HepG2 (cell line): ENCODE measurements around the gene TK1. TPM values are rescaled to one million over a fixed set of nuclear protein-coding genes. Genes with fewer than 3 reads are reported as not detected.
A peak's percentile ranks its signal among the peaks of the same experiment; 100 is the strongest.

Experiments
- CHCHD3 ChIP-seq: sonication (generic); formaldehyde crosslinking; IDR thresholded peaks from 2 replicates; pipeline ENCODE4 v1.8.0; 2022; ENCODE audit warnings: mild to moderate bottlenecking, missing genetic modification reagents, moderate library complexity
- SP5 ChIP-seq: IDR thresholded peaks from 2 replicates; pipeline ENCODE4 v1.6.1; 2016; ENCODE audit warnings: low read depth, borderline replicate concordance
- XRCC5 ChIP-seq: fragments of 200-400 bp; formaldehyde crosslinking; optimal IDR thresholded peaks from 2 replicates; pipeline ENCODE3; 2017; ENCODE audit warnings: mild to moderate bottlenecking, low read length
- ZKSCAN8 ChIP-seq: IDR thresholded peaks from 2 replicates; pipeline ENCODE4 v1.6.1; 2016; ENCODE audit warnings: borderline replicate concordance, missing genetic modification reagents, missing compliant biosample characterization
- ZNF121 ChIP-seq: sonication (generic); formaldehyde crosslinking; IDR thresholded peaks from 2 replicates; pipeline ENCODE4 v1.5.0; 2020; ENCODE audit warnings: mild to moderate bottlenecking, missing genetic modification reagents
- ZNF550 ChIP-seq: sonication (generic); formaldehyde crosslinking; IDR thresholded peaks from 2 replicates; pipeline ENCODE4 v1.4.0; 2020; ENCODE audit warnings: mild to moderate bottlenecking, missing genetic modification reagents, borderline replicate concordance
- ZNF670 ChIP-seq: sonication (generic); formaldehyde crosslinking; IDR thresholded peaks from 2 replicates; pipeline ENCODE4 v1.8.0; 2022; ENCODE audit warnings: mild to moderate bottlenecking, missing genetic modification reagents, borderline replicate concordance
- ZNF747 ChIP-seq: sonication (generic); formaldehyde crosslinking; IDR thresholded peaks from 2 replicates; pipeline ENCODE4 v1.8.1; 2023; ENCODE audit warnings: missing genetic modification reagents, mild to moderate bottlenecking, borderline replicate concordance
- ZNF792 ChIP-seq: IDR thresholded peaks from 2 replicates; pipeline ENCODE4 v1.6.1; 2016
- polyA plus RNA-seq, 8 experiments: library from polyadenylated mRNA; depleted of rRNA in 3 of 8; stranded (reverse) in 7 of 8; unstranded in 1 of 8; fragments of >200 nt; fragmentation: Illumina TruSeq in 4 of 8; extraction: Trizol in 4 of 8; gene quantifications; 2 replicates each; pipeline versions ENCODE4 v1.2.1 to v1.2.3, GENCODE V29; 2011 to 2016; ENCODE audit warnings: low read depth in 4 of 8, missing spikeins in 1 of 8, mixed read lengths in 1 of 8; ENCODE audit not compliant: insufficient read depth in 1 of 8
- total RNA-seq, 5 experiments: library from RNA; depleted of rRNA; stranded (reverse); fragments of >200 nt; fragmentation: Illumina TruSeq; extraction: Trizol; gene quantifications; 2 replicates each; pipeline ENCODE4 v1.2.3, GENCODE V29; 2016; ENCODE audit warnings: low read depth in 1 of 5
- TF ChIP-seq, protein P1 (sequence below): sonication (generic); formaldehyde crosslinking; IDR thresholded peaks from 2 replicates; pipeline ENCODE4 v1.4.0; 2020; ENCODE audit warnings: missing genetic modification reagents, borderline replicate concordance
- TF ChIP-seq, protein P2 (sequence below): sonication (generic); formaldehyde crosslinking; IDR thresholded peaks from 2 replicates; pipeline ENCODE4 v1.5.1; 2020; ENCODE audit warnings: missing genetic modification reagents, mild to moderate bottlenecking, borderline replicate concordance
- TF ChIP-seq, protein P3 (sequence below): sonication (generic); formaldehyde crosslinking; IDR thresholded peaks from 2 replicates; pipeline ENCODE4 v1.5.0; 2020; ENCODE audit warnings: missing genetic modification reagents
- TF ChIP-seq, protein P4 (sequence below): sonication (generic); formaldehyde crosslinking; IDR thresholded peaks from 2 replicates; pipeline ENCODE4 v1.4.0; 2020; ENCODE audit warnings: mild to moderate bottlenecking, low read depth, missing genetic modification reagents
- TF ChIP-seq, protein P5 (sequence below): sonication (generic); formaldehyde crosslinking; conservative IDR thresholded peaks from 2 replicates; pipeline ENCODE4 v1.4.0; 2020; ENCODE audit warnings: missing genetic modification reagents
- TF ChIP-seq, protein P6 (sequence below): sonication (generic); formaldehyde crosslinking; IDR thresholded peaks from 2 replicates; pipeline ENCODE4 v1.5.0; 2020; ENCODE audit warnings: missing genetic modification reagents, mild to moderate bottlenecking, borderline replicate concordance

The TK1 gene
- total and polyA plus RNA-seq, 2 of the 13 experiments (the other 11 are each of a cell fraction or from before 2014, with no cell fraction given): 45.0 to 96.0 TPM

DNA sequence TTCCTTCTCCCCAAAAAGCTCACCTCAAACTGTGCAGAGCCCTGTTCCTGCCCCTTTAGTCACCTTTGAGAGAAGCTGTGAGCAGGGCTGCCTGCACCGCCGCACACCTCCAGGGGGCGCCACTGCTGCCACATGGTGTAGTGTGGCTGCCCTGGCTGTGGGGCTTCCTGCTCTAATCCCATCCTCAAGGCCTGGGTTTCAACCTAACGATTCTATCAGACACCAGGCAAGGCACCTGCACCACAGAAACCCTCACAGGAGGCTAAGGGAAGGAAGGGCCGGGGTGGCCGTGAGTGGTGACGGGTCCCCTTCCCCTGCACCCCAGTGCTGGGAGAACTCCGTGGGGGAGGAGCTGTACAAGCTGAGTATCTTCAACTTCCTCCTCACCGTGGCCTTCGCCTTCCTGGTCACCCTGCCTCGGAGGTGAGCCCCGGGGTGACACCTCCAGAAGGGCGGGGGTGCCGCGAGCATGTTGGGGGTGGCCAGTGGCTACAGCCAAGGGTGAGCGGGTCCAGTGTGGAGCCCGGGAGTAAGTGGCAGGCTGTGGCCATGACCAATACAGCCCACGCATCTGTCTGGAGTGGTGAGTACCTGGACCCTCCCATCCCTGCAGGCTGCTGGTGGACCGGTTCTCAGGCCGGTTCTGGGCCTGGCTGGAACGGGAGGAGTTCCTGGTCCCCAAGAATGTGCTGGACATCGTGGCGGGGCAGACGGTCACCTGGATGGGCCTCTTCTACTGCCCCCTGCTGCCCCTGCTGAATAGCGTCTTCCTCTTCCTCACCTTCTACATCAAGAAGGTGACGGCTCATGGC, 49.3 kb downstream of the TK1 start (continued):
- TF ChIP-seq, protein P1, sequence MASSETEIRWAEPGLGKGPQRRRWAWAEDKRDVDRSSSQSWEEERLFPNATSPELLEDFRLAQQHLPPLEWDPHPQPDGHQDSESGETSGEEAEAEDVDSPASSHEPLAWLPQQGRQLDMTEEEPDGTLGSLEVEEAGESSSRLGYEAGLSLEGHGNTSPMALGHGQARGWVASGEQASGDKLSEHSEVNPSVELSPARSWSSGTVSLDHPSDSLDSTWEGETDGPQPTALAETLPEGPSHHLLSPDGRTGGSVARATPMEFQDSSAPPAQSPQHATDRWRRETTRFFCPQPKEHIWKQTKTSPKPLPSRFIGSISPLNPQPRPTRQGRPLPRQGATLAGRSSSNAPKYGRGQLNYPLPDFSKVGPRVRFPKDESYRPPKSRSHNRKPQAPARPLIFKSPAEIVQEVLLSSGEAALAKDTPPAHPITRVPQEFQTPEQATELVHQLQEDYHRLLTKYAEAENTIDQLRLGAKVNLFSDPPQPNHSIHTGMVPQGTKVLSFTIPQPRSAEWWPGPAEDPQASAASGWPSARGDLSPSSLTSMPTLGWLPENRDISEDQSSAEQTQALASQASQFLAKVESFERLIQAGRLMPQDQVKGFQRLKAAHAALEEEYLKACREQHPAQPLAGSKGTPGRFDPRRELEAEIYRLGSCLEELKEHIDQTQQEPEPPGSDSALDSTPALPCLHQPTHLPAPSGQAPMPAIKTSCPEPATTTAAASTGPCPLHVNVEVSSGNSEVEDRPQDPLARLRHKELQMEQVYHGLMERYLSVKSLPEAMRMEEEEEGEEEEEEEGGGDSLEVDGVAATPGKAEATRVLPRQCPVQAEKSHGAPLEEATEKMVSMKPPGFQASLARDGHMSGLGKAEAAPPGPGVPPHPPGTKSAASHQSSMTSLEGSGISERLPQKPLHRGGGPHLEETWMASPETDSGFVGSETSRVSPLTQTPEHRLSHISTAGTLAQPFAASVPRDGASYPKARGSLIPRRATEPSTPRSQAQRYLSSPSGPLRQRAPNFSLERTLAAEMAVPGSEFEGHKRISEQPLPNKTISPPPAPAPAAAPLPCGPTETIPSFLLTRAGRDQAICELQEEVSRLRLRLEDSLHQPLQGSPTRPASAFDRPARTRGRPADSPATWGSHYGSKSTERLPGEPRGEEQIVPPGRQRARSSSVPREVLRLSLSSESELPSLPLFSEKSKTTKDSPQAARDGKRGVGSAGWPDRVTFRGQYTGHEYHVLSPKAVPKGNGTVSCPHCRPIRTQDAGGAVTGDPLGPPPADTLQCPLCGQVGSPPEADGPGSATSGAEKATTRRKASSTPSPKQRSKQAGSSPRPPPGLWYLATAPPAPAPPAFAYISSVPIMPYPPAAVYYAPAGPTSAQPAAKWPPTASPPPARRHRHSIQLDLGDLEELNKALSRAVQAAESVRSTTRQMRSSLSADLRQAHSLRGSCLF: no peak
- TF ChIP-seq ZKSCAN8: no peak
- TF ChIP-seq ZNF792 (CRISPR knock-in tag): peak; percentile 64; the same call in 1 of the 2 replicates
- no peak for TF ChIP-seq ZNF747
- peak; percentile 73; the same call in 1 of the 2 replicates for TF ChIP-seq ZNF670
- TF ChIP-seq XRCC5: peak; percentile 62
- TF ChIP-seq, protein P2, sequence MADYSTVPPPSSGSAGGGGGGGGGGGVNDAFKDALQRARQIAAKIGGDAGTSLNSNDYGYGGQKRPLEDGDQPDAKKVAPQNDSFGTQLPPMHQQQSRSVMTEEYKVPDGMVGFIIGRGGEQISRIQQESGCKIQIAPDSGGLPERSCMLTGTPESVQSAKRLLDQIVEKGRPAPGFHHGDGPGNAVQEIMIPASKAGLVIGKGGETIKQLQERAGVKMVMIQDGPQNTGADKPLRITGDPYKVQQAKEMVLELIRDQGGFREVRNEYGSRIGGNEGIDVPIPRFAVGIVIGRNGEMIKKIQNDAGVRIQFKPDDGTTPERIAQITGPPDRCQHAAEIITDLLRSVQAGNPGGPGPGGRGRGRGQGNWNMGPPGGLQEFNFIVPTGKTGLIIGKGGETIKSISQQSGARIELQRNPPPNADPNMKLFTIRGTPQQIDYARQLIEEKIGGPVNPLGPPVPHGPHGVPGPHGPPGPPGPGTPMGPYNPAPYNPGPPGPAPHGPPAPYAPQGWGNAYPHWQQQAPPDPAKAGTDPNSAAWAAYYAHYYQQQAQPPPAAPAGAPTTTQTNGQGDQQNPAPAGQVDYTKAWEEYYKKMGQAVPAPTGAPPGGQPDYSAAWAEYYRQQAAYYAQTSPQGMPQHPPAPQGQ (CRISPR knock-in tag): no peak
- no peak; the same call in 1 of the 2 replicates for TF ChIP-seq ZNF550 (CRISPR knock-in tag)
- no peak for TF ChIP-seq CHCHD3 (CRISPR knock-in tag)
- TF ChIP-seq, protein P3, sequence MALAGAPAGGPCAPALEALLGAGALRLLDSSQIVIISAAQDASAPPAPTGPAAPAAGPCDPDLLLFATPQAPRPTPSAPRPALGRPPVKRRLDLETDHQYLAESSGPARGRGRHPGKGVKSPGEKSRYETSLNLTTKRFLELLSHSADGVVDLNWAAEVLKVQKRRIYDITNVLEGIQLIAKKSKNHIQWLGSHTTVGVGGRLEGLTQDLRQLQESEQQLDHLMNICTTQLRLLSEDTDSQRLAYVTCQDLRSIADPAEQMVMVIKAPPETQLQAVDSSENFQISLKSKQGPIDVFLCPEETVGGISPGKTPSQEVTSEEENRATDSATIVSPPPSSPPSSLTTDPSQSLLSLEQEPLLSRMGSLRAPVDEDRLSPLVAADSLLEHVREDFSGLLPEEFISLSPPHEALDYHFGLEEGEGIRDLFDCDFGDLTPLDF: no peak
- TF ChIP-seq, protein P4, sequence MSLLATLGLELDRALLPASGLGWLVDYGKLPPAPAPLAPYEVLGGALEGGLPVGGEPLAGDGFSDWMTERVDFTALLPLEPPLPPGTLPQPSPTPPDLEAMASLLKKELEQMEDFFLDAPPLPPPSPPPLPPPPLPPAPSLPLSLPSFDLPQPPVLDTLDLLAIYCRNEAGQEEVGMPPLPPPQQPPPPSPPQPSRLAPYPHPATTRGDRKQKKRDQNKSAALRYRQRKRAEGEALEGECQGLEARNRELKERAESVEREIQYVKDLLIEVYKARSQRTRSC: no peak
- TF ChIP-seq, protein P5, sequence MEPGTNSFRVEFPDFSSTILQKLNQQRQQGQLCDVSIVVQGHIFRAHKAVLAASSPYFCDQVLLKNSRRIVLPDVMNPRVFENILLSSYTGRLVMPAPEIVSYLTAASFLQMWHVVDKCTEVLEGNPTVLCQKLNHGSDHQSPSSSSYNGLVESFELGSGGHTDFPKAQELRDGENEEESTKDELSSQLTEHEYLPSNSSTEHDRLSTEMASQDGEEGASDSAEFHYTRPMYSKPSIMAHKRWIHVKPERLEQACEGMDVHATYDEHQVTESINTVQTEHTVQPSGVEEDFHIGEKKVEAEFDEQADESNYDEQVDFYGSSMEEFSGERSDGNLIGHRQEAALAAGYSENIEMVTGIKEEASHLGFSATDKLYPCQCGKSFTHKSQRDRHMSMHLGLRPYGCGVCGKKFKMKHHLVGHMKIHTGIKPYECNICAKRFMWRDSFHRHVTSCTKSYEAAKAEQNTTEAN (CRISPR knock-in tag): no peak
- TF ChIP-seq, protein P6, sequence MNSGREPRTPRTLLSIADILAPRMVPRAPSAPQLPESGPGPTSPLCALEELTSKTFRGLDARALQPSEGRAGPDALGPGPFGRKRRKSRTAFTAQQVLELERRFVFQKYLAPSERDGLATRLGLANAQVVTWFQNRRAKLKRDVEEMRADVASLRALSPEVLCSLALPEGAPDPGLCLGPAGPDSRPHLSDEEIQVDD (CRISPR knock-in tag): no peak
- no peak for TF ChIP-seq SP5 (CRISPR knock-in tag)
- TF ChIP-seq ZNF121 (CRISPR knock-in tag): no peak
